HCT116 (cell line): ENCODE results near the gene TMEM212.

Source experiments
- CTCF ChIP-seq, 3 experiments: fragments of 200-600 bp in 1 of 3; sonication (generic) in 1 of 3; IDR thresholded peaks in 2 of 3; conservative IDR thresholded peaks in 1 of 3; 2 replicates each; pipeline ENCODE4 v1.5.1; 2012 to 2017; ENCODE audit warnings: low read depth in 2 of 3, low read length in 2 of 3, antibody characterized with exemption in 1 of 3, borderline replicate concordance in 1 of 3, control low read depth in 1 of 3, mild to moderate bottlenecking in 1 of 3, mixed read lengths in 1 of 3, mixed run types in 1 of 3, moderate library complexity in 1 of 3; ENCODE audit not compliant: insufficient read depth in 1 of 3
- EGR1 ChIP-seq: IDR thresholded peaks from 2 replicates; pipeline ENCODE4 v1.6.1; 2012; ENCODE audit warnings: low read depth
- EZH2 ChIP-seq: fragments of 200-600 bp; sonication (generic); IDR thresholded peaks from 2 replicates; pipeline ENCODE4 v1.6.1; 2017; ENCODE audit warnings: antibody characterized with exemption, mixed run types
- EZH2phosphoT487 ChIP-seq: fragments of 200-600 bp; IDR thresholded peaks from 2 replicates; pipeline ENCODE4 v1.6.1; 2018; ENCODE audit warnings: antibody characterized with exemption, borderline replicate concordance
- MAX ChIP-seq: IDR thresholded peaks from 2 replicates; pipeline ENCODE4 v1.6.1; 2012
- POLR2A ChIP-seq: IDR thresholded peaks from 2 replicates; pipeline ENCODE4 v1.7.0; 2011; ENCODE audit warnings: borderline replicate concordance; ENCODE audit not compliant: insufficient read depth, insufficient read length; ENCODE audit errors: extremely low read depth
- YY1 ChIP-seq: IDR thresholded peaks from 2 replicates; pipeline ENCODE4 v1.6.1; 2011; ENCODE audit warnings: low read length, low read depth, moderate library complexity, mild to moderate bottlenecking; ENCODE audit not compliant: insufficient replicate concordance; ENCODE audit errors: extremely low read depth

GRCh38 chr3:171883893-171884279 lies 40.7 kb downstream of the TMEM212 start:
- TF ChIP-seq CTCF (IDR thresholded peaks at IDR 0.05 in 2 of 3, conservative IDR thresholded peaks at IDR 0.05 in 1 of 3; ENCODE audit: borderline replicate concordance in 1 of 3, insufficient read depth in 1 of 3, low read depth in 2 of 3, low read length in 2 of 3) (no peak), POLR2A (no peak), EGR1 (no peak), YY1 (no peak), EZH2phosphoT487 (no peak), EZH2 (no peak), MAX (no peak)
